Measurements from ENCODE around the gene PROB1. TPM values are rescaled to one million over a fixed set of nuclear protein-coding genes. Genes with fewer than 3 reads are reported as not detected.
A peak's percentile ranks its signal among the peaks of the same experiment; 100 is the strongest.

Gene PROB1
- total and polyA plus RNA-seq, 9 of the 15 experiments (the other 6 are each of a cell fraction or from before 2014, with no cell fraction given): 0.01 to 1.8 (median 0.47) TPM

GRCh38 chr5:139388198-139388821 lies 6.6 kb downstream of the PROB1 start (continued):
- TF ChIP-seq ZSCAN32 (CRISPR knock-in tag; IDR thresholded peaks at IDR 0.05): no peak
- no peak for TF ChIP-seq SREBF1 (IDR thresholded peaks at IDR 0.05; ENCODE audit: borderline replicate concordance, low read depth, low read length)

GRCh38 chr5:139387611-139388197 lies 7.2 kb downstream of the PROB1 start:
- no peaks in the 10 kb centered on the region for H4K20me1 ChIP-seq (replicated peaks; ENCODE audit: control insufficient read depth, insufficient read depth, low read length)
- POLR2A ChIA-PET: interaction anchor here (0.6 to 1.3 kb wide), 4 partner anchors 10 to 1670 kb away, joined by 3 to 5 read pairs (median 3); no protein-coding TSS in a partner anchor
- intact Hi-C loops (cut with micrococcal nuclease): no loop called here
- H3K36me3 ChIP-seq (ENCODE audit: control insufficient read depth, insufficient read depth, low read length): no peaks in the 10 kb centered on the region
- H3K9me3 ChIP-seq (replicated peaks; ENCODE audit: control insufficient read depth, insufficient read depth, low read depth, low read length): no peaks in the 10 kb centered on the region; the same call in 1 of the 2 replicates
- H3K4me3 ChIP-seq: no peak overlapping the region
- H2AFZ ChIP-seq (ENCODE audit: low read depth, low read length): no peak overlapping the region
- H3K27ac ChIP-seq (ENCODE audit: extremely low read depth, low read depth, low read length): no peak overlapping the region
- no peak overlapping the region for H3K4me2 ChIP-seq (ENCODE audit: insufficient read depth, low read length)
- in situ Hi-C loops (cut with MboI): no loop called here
- ATAC-seq: no peak
- peaks cover 16 to 46% of the 10 kb centered on the region in 2 experiments; a peak in 4 of 5 replicates for H3K4me1 ChIP-seq (replicated peaks in 1 of 2; ENCODE audit: control insufficient read depth in 2 of 2, insufficient read depth in 2 of 2, low read length in 2 of 2)
- CTCF ChIA-PET (ENCODE audit: low intra/inter-chr PET ratio): interaction anchor here (1.0 kb wide), 1 partner anchor 400 kb away, joined by 3 read pairs; no protein-coding TSS in a partner anchor
- no peak for FAIRE-seq
- H3K27me3 ChIP-seq (ENCODE audit: control insufficient read depth in 2 of 2, insufficient read depth in 2 of 2, low read length in 2 of 2): no peaks in the 10 kb centered on the region
- no peak for DNase-seq (ENCODE audit: extremely low read depth in 1 of 4, low spot score in 3 of 4)
- H3K79me2 ChIP-seq (ENCODE audit: control insufficient read depth, insufficient read depth, low read length): no peaks in the 10 kb centered on the region
- H3K9ac ChIP-seq (ENCODE audit: insufficient read depth in 1 of 2, low read depth in 2 of 2, low read length in 2 of 2): peak overlapping the region in 1 of 2 experiments; percentile 64; a peak in 2 of 4 replicates
- no peaks in the 10 kb centered on the region for H3K9me1 ChIP-seq (ENCODE audit: control insufficient read depth, insufficient read depth, low read length)
- 51% methylated on average over 8 of the region's 10 CpGs for WGBS (ENCODE audit: insufficient coverage, low coverage, missing lambda C conversion rate)
- BruUV-seq (replicated peaks): no TSS peak
- TF ChIP-seq ZFP1 (CRISPR knock-in tag; IDR thresholded peaks at IDR 0.05) (no peak), MTF1 (CRISPR knock-in tag; IDR thresholded peaks at IDR 0.05; ENCODE audit: borderline replicate concordance) (no peak), ZBTB5 (IDR thresholded peaks at IDR 0.05) (no peak), ZC3H11A (IDR thresholded peaks at IDR 0.05; ENCODE audit: low read depth, low read length) (no peak), ELK1 (CRISPR knock-in tag; IDR thresholded peaks at IDR 0.05) (no peak), ZNF717 (CRISPR knock-in tag; IDR thresholded peaks at IDR 0.05) (no peak), NUFIP1 (IDR thresholded peaks at IDR 0.05; ENCODE audit: partially characterized antibody) (no peak), ZNF311 (CRISPR knock-in tag; IDR thresholded peaks at IDR 0.05) (no peak), MBD1 (CRISPR knock-in tag; IDR thresholded peaks at IDR 0.05) (no peak), CHD1 (IDR thresholded peaks at IDR 0.05; ENCODE audit: low read length) (no peak), HES1 (IDR thresholded peaks at IDR 0.05; ENCODE audit: low read depth) (no peak)
